ENCODE data around the gene COG1. TPM values are rescaled to one million over a fixed set of nuclear protein-coding genes. Genes with fewer than 3 reads are reported as not detected.

The COG1 gene
- total RNA-seq, 2 donors from 2014 or later = 27.1 to 27.8 TPM

DNA sequence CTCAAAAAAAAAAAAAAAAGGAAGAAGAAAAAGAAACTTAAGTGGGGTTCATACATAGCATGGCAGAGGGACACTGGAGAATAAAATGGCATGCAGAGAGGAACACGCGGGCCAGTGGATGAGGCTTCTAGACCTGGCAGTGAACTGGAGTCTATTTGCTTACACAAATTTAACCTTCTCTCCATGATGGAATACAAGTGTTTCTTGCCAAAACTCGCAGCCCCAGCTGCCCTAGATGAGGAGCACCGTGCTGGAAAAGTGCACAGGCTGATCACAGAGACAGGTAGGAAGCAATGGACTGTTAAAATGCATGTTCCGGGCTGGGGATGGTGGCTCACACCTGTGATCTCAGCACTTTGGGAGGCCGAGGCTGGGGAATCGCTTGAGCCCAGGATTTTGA is 18.7 kb upstream of the COG1 start:
- no peaks in the 10 kb centered on the region for H3K27me3 ChIP-seq (ENCODE audit: control insufficient read depth, insufficient read depth, low read length, poor library complexity, severe bottlenecking)
- H3K9ac ChIP-seq (ENCODE audit: extremely low read depth, low read length, poor library complexity, severe bottlenecking) = no peak overlapping the region
- H3K9me3 Mint-ChIP-seq = no peaks in the 10 kb centered on the region
- no peak overlapping the region for H3K27ac ChIP-seq (ENCODE audit: low read depth, low read length)
- peaks cover 25% of the 10 kb centered on the region for H3K4me1 Mint-ChIP-seq
- H3K36me3 Mint-ChIP-seq (ENCODE audit: low read depth) = peaks cover 11% of the 10 kb centered on the region
- no peak overlapping the region for H3K4me3 Mint-ChIP-seq
- H3K27me3 Mint-ChIP-seq (ENCODE audit: insufficient read depth) = peaks cover 10% of the 10 kb centered on the region
- no peak overlapping the region for H3K4me3 ChIP-seq (ENCODE audit: low read length)
- H3K27ac Mint-ChIP-seq = no peak overlapping the region
- H3K36me3 ChIP-seq (ENCODE audit: control insufficient read depth, insufficient read depth, low read length) = peaks cover 32% of the 10 kb centered on the region
- H3K4me1 ChIP-seq (ENCODE audit: control insufficient read depth, insufficient read depth, low read length) = peaks cover 9% of the 10 kb centered on the region
- 92 to 94% methylated on average over 6 to 7 of the region's 7 CpGs for WGBS, 2 experiments (ENCODE audit: insufficient coverage in 1 of 2, insufficient read length in 1 of 2)
- DNase-seq = no peak
- peaks cover 7% of the 10 kb centered on the region for H3K9me3 ChIP-seq (ENCODE audit: control insufficient read depth, low read length)
- TF ChIP-seq, protein P1, sequence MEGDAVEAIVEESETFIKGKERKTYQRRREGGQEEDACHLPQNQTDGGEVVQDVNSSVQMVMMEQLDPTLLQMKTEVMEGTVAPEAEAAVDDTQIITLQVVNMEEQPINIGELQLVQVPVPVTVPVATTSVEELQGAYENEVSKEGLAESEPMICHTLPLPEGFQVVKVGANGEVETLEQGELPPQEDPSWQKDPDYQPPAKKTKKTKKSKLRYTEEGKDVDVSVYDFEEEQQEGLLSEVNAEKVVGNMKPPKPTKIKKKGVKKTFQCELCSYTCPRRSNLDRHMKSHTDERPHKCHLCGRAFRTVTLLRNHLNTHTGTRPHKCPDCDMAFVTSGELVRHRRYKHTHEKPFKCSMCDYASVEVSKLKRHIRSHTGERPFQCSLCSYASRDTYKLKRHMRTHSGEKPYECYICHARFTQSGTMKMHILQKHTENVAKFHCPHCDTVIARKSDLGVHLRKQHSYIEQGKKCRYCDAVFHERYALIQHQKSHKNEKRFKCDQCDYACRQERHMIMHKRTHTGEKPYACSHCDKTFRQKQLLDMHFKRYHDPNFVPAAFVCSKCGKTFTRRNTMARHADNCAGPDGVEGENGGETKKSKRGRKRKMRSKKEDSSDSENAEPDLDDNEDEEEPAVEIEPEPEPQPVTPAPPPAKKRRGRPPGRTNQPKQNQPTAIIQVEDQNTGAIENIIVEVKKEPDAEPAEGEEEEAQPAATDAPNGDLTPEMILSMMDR (conservative IDR thresholded peaks at IDR 0.05) = no peak

DNA sequence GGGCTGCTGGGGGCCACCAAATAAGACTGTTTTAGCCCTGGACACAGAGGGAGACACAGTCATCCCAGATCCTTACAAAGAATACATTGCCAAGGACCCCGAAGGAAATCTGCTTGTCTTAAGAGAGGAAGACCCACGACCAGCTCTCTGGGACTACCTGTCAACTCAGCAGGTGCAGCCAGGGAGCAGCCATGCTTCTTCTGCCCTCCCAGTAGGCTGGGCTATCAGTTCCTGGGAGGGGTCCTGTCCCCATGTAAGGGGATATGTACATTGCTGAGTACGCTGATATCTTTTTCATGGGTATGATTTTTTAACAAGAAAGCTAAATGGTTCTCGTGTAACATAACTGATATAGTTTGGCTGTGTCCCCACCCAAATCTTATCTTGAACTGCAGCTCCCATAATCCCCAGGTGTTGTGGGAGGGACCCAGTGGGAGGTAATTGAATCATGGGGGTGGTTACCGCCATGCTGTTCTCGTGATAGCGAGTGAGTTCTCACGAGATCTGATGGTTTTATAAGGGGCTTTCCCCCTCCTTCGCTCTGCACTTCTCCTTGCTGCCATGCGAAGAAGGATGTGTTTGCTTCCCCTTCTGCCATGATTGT is 16.8 kb upstream of the COG1 start:
- Histone ChIP-seq H3K9ac (ENCODE audit: extremely low read depth, low read length, poor library complexity, severe bottlenecking) (no peak overlapping the region), H3K36me3 (ENCODE audit: control insufficient read depth, insufficient read depth, low read length) (peaks cover 14% of the 10 kb centered on the region), H3K9me3 (ENCODE audit: control insufficient read depth, low read length) (peaks cover 7% of the 10 kb centered on the region), H3K4me1 (ENCODE audit: control insufficient read depth, insufficient read depth, low read length) (peaks cover 4% of the 10 kb centered on the region), H3K27ac (ENCODE audit: low read depth, low read length) (no peak overlapping the region), H3K27me3 (ENCODE audit: control insufficient read depth, insufficient read depth, low read length, poor library complexity, severe bottlenecking) (no peaks in the 10 kb centered on the region), H3K4me3 (ENCODE audit: low read length) (no peak overlapping the region)
- no peaks in the 10 kb centered on the region for H3K9me3 Mint-ChIP-seq
- H3K27ac Mint-ChIP-seq = no peak overlapping the region
- no peak for DNase-seq
- 92 to 93% methylated on average over 6 to 10 of the region's 10 CpGs for WGBS, 2 experiments (ENCODE audit: insufficient coverage in 1 of 2, insufficient read length in 1 of 2)
- H3K27me3 Mint-ChIP-seq (ENCODE audit: insufficient read depth) = peaks cover 7% of the 10 kb centered on the region
- peaks cover 12% of the 10 kb centered on the region for H3K4me1 Mint-ChIP-seq
- TF ChIP-seq, protein P1 (conservative IDR thresholded peaks at IDR 0.05) = no peak
- no peaks in the 10 kb centered on the region for H3K36me3 Mint-ChIP-seq (ENCODE audit: low read depth)
- no peak overlapping the region for H3K4me3 Mint-ChIP-seq

DNA sequence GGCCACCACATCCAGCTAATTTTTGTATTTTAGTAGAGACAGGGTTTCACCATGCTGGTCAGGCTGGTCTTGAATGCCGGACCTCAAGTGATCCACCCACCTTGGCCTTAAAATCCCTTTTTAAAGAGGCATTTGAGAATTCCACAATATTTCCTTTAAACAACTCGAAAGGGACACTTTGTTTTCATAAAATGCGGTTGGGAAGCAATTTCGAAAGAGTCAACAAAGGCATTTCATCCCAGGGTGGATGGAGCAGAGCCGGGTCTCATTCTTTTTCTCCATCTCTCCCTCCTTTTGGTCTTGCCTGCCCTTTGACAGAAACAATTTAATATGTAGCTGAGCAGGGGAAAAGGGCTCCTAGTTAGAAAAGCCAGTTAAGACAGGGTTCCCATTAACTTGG is 13.5 kb upstream of the COG1 start:
- Histone ChIP-seq H3K4me3 (ENCODE audit: low read length) (no peak overlapping the region), H3K36me3 (ENCODE audit: control insufficient read depth, insufficient read depth, low read length) (no peaks in the 10 kb centered on the region), H3K9me3 (ENCODE audit: control insufficient read depth, low read length) (peaks cover 7% of the 10 kb centered on the region), H3K27me3 (ENCODE audit: control insufficient read depth, insufficient read depth, low read length, poor library complexity, severe bottlenecking) (no peaks in the 10 kb centered on the region), H3K27ac (ENCODE audit: low read depth, low read length) (no peak overlapping the region), H3K9ac (ENCODE audit: extremely low read depth, low read length, poor library complexity, severe bottlenecking) (no peak overlapping the region), H3K4me1 (ENCODE audit: control insufficient read depth, insufficient read depth, low read length) (peaks cover 3% of the 10 kb centered on the region)
- no peak for DNase-seq
- Mint-ChIP-seq H3K9me3 (no peaks in the 10 kb centered on the region), H3K27me3 (ENCODE audit: insufficient read depth) (peaks cover 13% of the 10 kb centered on the region), H3K4me3 (no peak overlapping the region), H3K27ac (no peak overlapping the region), H3K36me3 (ENCODE audit: low read depth) (no peaks in the 10 kb centered on the region), H3K4me1 (peaks cover 3% of the 10 kb centered on the region)
- 89 to 97% methylated on average over 5 of the region's 5 CpGs for WGBS, 2 experiments (ENCODE audit: insufficient coverage in 1 of 2, insufficient read length in 1 of 2)
- TF ChIP-seq, protein P1 (conservative IDR thresholded peaks at IDR 0.05) = no peak
